H1 (cell line): ENCODE data around the gene CEP85L. TPM values are rescaled to one million over a fixed set of nuclear protein-coding genes. Genes with fewer than 3 reads are reported as not detected.

Experiments used
- CTCF ChIA-PET: fragments of 300-600 bp; sonication (Branson Sonifier 250); formaldehyde crosslinking; loops from one replicate; lab custom pipeline; 2021; ENCODE audit not compliant: partially characterized antibody; lab: Charles Lee
- POLR2A ChIA-PET: fragments of 300-600 bp; sonication (Branson Sonifier 250); formaldehyde crosslinking; loops from one replicate; lab custom pipeline; 2021; ENCODE audit warnings: inconsistent platforms; ENCODE audit not compliant: partially characterized antibody; lab: Charles Lee
- DNase-seq, 2 experiments: peaks; one replicate each; pipeline versions ENCODE4 v3.0.0 to v3.0.0-alpha.2; 2010 to 2022; ENCODE audit warnings: low spot score in 2 of 2, low read depth in 1 of 2, mixed read lengths in 1 of 2
- FAIRE-seq: peaks from 2 replicates; lab custom pipeline; 2011; peaks lifted over from hg19 to GRCh38; lab: Jason Lieb, UNC
- H2AFZ ChIP-seq: 2 replicates; pipeline ENCODE4 v1.8.1; 2012; ENCODE audit warnings: low read length, inconsistent platforms
- H2AK5ac ChIP-seq: 2 replicates; pipeline ENCODE4 v1.6.1; 2013; ENCODE audit warnings: low read depth, low read length
- H2BK120ac ChIP-seq: replicated peaks from 2 replicates; pipeline ENCODE3; 2013; ENCODE audit warnings: low read depth, low read length, inconsistent platforms
- H2BK12ac ChIP-seq: 2 replicates; pipeline ENCODE4 v1.6.1; 2013; ENCODE audit warnings: low read depth, low read length
- H2BK15ac ChIP-seq: 2 replicates; pipeline ENCODE4 v1.6.1; 2013; ENCODE audit warnings: low read length
- H2BK20ac ChIP-seq: 2 replicates; pipeline ENCODE4 v1.6.1; 2013; ENCODE audit warnings: low read length
- H2BK5ac ChIP-seq: 2 replicates; pipeline ENCODE4 v1.6.1; 2013; ENCODE audit warnings: low read depth, low read length
- H3K14ac ChIP-seq: 2 replicates; pipeline ENCODE4 v1.6.1; 2013; ENCODE audit warnings: inconsistent platforms; ENCODE audit not compliant: insufficient read length
- H3K18ac ChIP-seq: 2 replicates; pipeline ENCODE4 v1.6.1; 2013; ENCODE audit warnings: low read length; ENCODE audit errors: extremely low read depth
- H3K23ac ChIP-seq: 2 replicates; pipeline ENCODE4 v1.6.1; 2013; ENCODE audit warnings: inconsistent platforms; ENCODE audit not compliant: insufficient read length
- H3K23me2 ChIP-seq: 2 replicates; pipeline ENCODE4 v1.6.1; 2013; ENCODE audit warnings: low read depth, low read length
- H3K27ac ChIP-seq: 2 replicates; pipeline ENCODE4 v1.6.1; 2011; ENCODE audit warnings: low read depth, low read length, inconsistent platforms
- H3K27me3 ChIP-seq, 4 experiments: replicated peaks in 1 of 4; 1 replicate in 1 of 4; 2 replicates in 3 of 4; pipeline versions ENCODE4 v1.6.1 to v1.8.1; 2011 to 2013; ENCODE audit warnings: low read length in 3 of 4, mild to moderate bottlenecking in 3 of 4, inconsistent platforms in 2 of 4, mixed read lengths in 2 of 4, moderate library complexity in 1 of 4; ENCODE audit not compliant: control insufficient read depth in 3 of 4, insufficient read depth in 3 of 4; ENCODE audit errors: extremely low read depth in 1 of 4
- H3K36me3 ChIP-seq, 4 experiments: 2 replicates each; pipeline versions ENCODE4 v1.6.1 to v1.8.1; 2011 to 2013; ENCODE audit warnings: mild to moderate bottlenecking in 4 of 4, low read length in 3 of 4, moderate library complexity in 2 of 4, control low read depth in 1 of 4, inconsistent platforms in 1 of 4; ENCODE audit not compliant: insufficient read depth in 4 of 4, control insufficient read depth in 2 of 4
- H3K4ac ChIP-seq: replicated peaks from 2 replicates; pipeline ENCODE3; 2013; ENCODE audit warnings: low read length, low read depth, mixed read lengths, inconsistent platforms; ENCODE audit not compliant: insufficient read length
- H3K4me1 ChIP-seq, 4 experiments: replicated peaks in 1 of 4; 1 replicate in 1 of 4; 2 replicates in 3 of 4; pipeline versions ENCODE4 v1.6.1 to v1.8.1; 2011 to 2013; ENCODE audit warnings: low read length in 3 of 4, inconsistent platforms in 2 of 4, mixed read lengths in 1 of 4; ENCODE audit not compliant: insufficient read depth in 4 of 4, control insufficient read depth in 3 of 4
- H3K4me2 ChIP-seq, 2 experiments: 2 replicates each; pipeline versions ENCODE4 v1.6.1 to v1.8.1; 2011 to 2013; ENCODE audit warnings: low read depth in 2 of 2, low read length in 2 of 2, control low read depth in 1 of 2, inconsistent platforms in 1 of 2, mild to moderate bottlenecking in 1 of 2; ENCODE audit not compliant: insufficient read depth in 1 of 2
- H3K4me3 ChIP-seq, 4 experiments: fragments of 200-600, 300-600 bp in 1 of 4; sonication (generic), shearing (Covaris generic), sonication (Bioruptor Twin) in 1 of 4; 2 replicates each; pipeline versions ENCODE4 v1.5.1 to v1.8.1; 2011 to 2016; ENCODE audit warnings: low read length in 4 of 4, low read depth in 3 of 4, control low read depth in 2 of 4, inconsistent platforms in 2 of 4, mild to moderate bottlenecking in 2 of 4, mixed read lengths in 1 of 4, moderate library complexity in 1 of 4; ENCODE audit not compliant: insufficient read depth in 2 of 4; ENCODE audit errors: extremely low read depth in 1 of 4
- H3K56ac ChIP-seq: replicated peaks from 2 replicates; pipeline ENCODE3; 2013; ENCODE audit warnings: low read depth, mild to moderate bottlenecking, mixed read lengths, low read length, inconsistent platforms; ENCODE audit not compliant: insufficient read length
- H3K79me1 ChIP-seq: 2 replicates; pipeline ENCODE4 v1.6.1; 2013; ENCODE audit warnings: low read depth, low read length, control low read depth
- H3K79me2 ChIP-seq, 2 experiments: 2 replicates each; pipeline versions ENCODE4 v1.6.1 to v1.8.1; 2012 to 2013; ENCODE audit warnings: low read length in 2 of 2, mild to moderate bottlenecking in 2 of 2, inconsistent platforms in 1 of 2; ENCODE audit not compliant: insufficient read depth in 2 of 2, control insufficient read depth in 1 of 2
- H3K9ac ChIP-seq, 4 experiments: replicated peaks in 1 of 4; 1 replicate in 1 of 4; 2 replicates in 3 of 4; pipeline versions ENCODE4 v1.6.1 to v1.8.1; 2011 to 2013; ENCODE audit warnings: low read depth in 3 of 4, low read length in 3 of 4, control low read depth in 2 of 4, mild to moderate bottlenecking in 2 of 4, moderate library complexity in 2 of 4, inconsistent platforms in 1 of 4; ENCODE audit errors: extremely low read depth in 1 of 4
- H3K9me3 ChIP-seq, 2 experiments: 2 replicates each; pipeline versions ENCODE4 v1.6.1 to v1.8.1; 2012 to 2013; ENCODE audit warnings: mild to moderate bottlenecking in 2 of 2, moderate library complexity in 2 of 2, control low read depth in 1 of 2, inconsistent platforms in 1 of 2, low read depth in 1 of 2, low read length in 1 of 2, mixed read lengths in 1 of 2; ENCODE audit not compliant: insufficient read depth in 2 of 2
- H4K20me1 ChIP-seq, 2 experiments: replicated peaks in 1 of 2; 2 replicates each; pipeline versions ENCODE3 to v1.8.1; 2011 to 2013; ENCODE audit warnings: inconsistent platforms in 2 of 2, low read length in 2 of 2, mild to moderate bottlenecking in 1 of 2; ENCODE audit not compliant: insufficient read depth in 2 of 2, control insufficient read depth in 1 of 2
- H4K5ac ChIP-seq: 2 replicates; pipeline ENCODE4 v1.6.1; 2013; ENCODE audit warnings: low read length, low read depth, mixed read lengths, inconsistent platforms; ENCODE audit not compliant: insufficient read length
- H4K8ac ChIP-seq: 2 replicates; pipeline ENCODE4 v1.8.0; 2013; ENCODE audit warnings: mild to moderate bottlenecking, moderate library complexity, low read length, inconsistent platforms; ENCODE audit not compliant: insufficient read depth; ENCODE audit errors: extremely low read depth
- H4K91ac ChIP-seq: replicated peaks from 2 replicates; pipeline ENCODE3; 2013; ENCODE audit warnings: low read length, mixed read lengths, inconsistent platforms; ENCODE audit not compliant: insufficient read length
- BRCA1 ChIP-seq: IDR thresholded peaks from 2 replicates; pipeline ENCODE4 v1.6.1; 2012; ENCODE audit warnings: low read depth, low read length, improper control_type of control experiment
- MAFK ChIP-seq: IDR thresholded peaks from 2 replicates; pipeline ENCODE4 v1.6.1; 2012; ENCODE audit warnings: low read depth, mild to moderate bottlenecking, improper control_type of control experiment, low read length
- SUZ12 ChIP-seq: fragments of 200-600 bp; sonication (generic); IDR thresholded peaks from 2 replicates; pipeline ENCODE4 v1.6.1; 2012; ENCODE audit warnings: mild to moderate bottlenecking, inconsistent platforms, low read length, moderate library complexity, mixed read lengths
- WGBS, 2 experiments: shearing (Covaris generic) in 1 of 2; methylation state at CpG; one replicate each; pipeline versions ENCODE4 v1.1.6 to v1.1.7; 2013 to 2015; ENCODE audit warnings: low lambda C conversion rate in 2 of 2, mixed read lengths in 2 of 2, inconsistent platforms in 1 of 2, low coverage in 1 of 2, missing lambda C conversion rate in 1 of 2; ENCODE audit not compliant: insufficient replicate concordance in 2 of 2, insufficient coverage in 1 of 2, insufficient read length in 1 of 2; ENCODE audit errors: extremely low coverage in 1 of 2, missing lambda C conversion rate in 1 of 2; 5-methylcytosine and 5-hydroxymethylcytosine counted together
- polyA plus RNA-seq, 7 experiments: library from polyadenylated mRNA; depleted of rRNA in 3 of 7; stranded (reverse) in 5 of 7; unstranded in 2 of 7; fragments of >200 nt in 5 of 7; fragments of 200-250 nt in 2 of 7; gene quantifications; 1 replicate in 5 of 7; 2 replicates in 1 of 7; 4 replicates in 1 of 7; pipeline versions ENCODE4 v1.2.1 to v1.2.3, GENCODE V29; 2011 to 2013; ENCODE audit warnings: missing spikeins in 2 of 7, mixed read lengths in 2 of 7
- total RNA-seq: library from RNA; stranded (reverse); fragmentation: NEBNext Ultra II Directional; extraction: Animal tissue kit (Norgen Biotek cat#: 25700); gene quantifications from 2 replicates; pipeline ENCODE4 v1.2.1, GENCODE V29; 2021

The CEP85L gene
- total and polyA plus RNA-seq, 2 of the 8 experiments (the other 6 are each of a cell fraction or from before 2014, with no cell fraction given): 3.2 to 27.6 TPM

DNA sequence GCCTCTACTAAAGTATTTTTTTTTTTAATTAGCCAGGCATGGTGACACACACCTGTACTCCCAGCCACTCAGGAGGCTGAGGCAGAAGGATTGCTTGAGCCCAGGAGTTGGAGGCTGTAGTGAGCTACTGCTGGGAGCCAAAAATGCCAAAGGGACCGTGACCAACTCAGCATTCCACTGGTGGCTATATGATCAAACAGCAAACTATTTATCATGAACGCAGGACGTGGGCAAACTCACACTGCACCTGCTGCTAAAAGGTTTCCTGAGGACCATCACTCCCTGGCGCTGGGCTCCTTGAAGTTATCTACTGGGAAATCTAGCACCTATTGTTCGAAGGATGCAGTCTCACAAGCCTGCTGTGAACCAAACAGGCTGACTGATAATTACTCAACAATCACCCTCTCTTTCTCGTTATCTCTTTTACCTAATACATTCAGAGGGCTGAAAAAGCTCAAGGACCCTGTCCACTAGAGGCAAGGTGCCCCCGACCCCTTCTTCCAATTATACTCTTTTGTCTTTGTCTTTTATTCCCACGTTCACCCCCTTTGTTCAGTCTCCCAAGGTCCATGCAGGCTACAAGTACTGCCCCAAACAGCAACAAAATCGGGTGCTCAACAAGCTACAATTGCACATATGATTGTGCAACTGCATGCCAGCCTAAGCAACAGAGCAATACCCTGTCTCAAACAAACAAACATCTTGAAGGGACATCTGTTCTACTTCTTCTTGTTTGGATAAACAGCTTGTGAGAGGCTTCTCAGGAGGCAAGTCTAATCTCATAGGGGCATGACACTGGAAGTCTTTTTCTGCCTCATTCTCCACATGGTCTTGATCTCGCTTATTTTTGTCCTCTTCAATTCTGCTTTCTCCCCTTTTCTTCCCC, 151.0 kb downstream of the CEP85L start:
- Histone ChIP-seq H2AFZ (no peak overlapping the region), H3K23me2 (no peaks in the 10 kb centered on the region), H3K9ac (no peak overlapping the region), H2BK20ac (no peak overlapping the region), H3K36me3 (no peaks in the 10 kb centered on the region; a peak in 1 of 8 replicates), H4K8ac (no peak overlapping the region; the same call in 1 of the 2 replicates), H3K4me1 (no peaks in the 10 kb centered on the region), H4K91ac (no peak overlapping the region), H4K5ac (no peak overlapping the region), H2BK5ac (no peak overlapping the region), H3K4me2 (no peak overlapping the region), H2BK120ac (no peak overlapping the region), H3K79me1 (0 out of 2 replicates have a peak, but pooled peaks cover 2% of the 10 kb centered on the region), H3K9me3 (peaks cover 4 to 5% of the 10 kb centered on the region in 2 experiments; a peak in 2 of 4 replicates), H4K20me1 (no peaks in the 10 kb centered on the region), H3K14ac (no peak overlapping the region), H3K79me2 (no peaks in the 10 kb centered on the region), H3K4me3 (no peak overlapping the region), H3K27me3 (no peaks in the 10 kb centered on the region), H2BK15ac (no peak overlapping the region), H3K23ac (no peak overlapping the region), H3K18ac (no peak overlapping the region), H3K27ac (no peak overlapping the region), H3K4ac (no peak overlapping the region), H3K56ac (no peak overlapping the region), H2BK12ac (no peak overlapping the region), H2AK5ac (no peak overlapping the region)
- 85% methylated on average over 10 of the region's 10 CpGs; no CpG with 5 or more reads in 1 of the 2 experiments for WGBS, 2 experiments
- ChIA-PET POLR2A (no interaction called here), CTCF (interaction anchor here (0.7 to 2.6 kb wide), 3 partner anchors 10 to 216 kb away, joined by 3 to 13 read pairs (median 4); no protein-coding TSS in a partner anchor)
- DNase-seq (no peak), FAIRE-seq (no peak)
- TF ChIP-seq BRCA1: no peak
- TF ChIP-seq MAFK: no peak
- no peak for TF ChIP-seq SUZ12
- TF ChIP-seq, all 59 proteins: peak for 0
